Smooth muscle cell (in vitro differentiated cells): ENCODE measurements around the gene B3GNT3. TPM values are rescaled to one million over a fixed set of nuclear protein-coding genes. Genes with fewer than 3 reads are reported as not detected.

ENCODE experiments used
- DNase-seq: peaks from one replicate; lab custom pipeline; 2025; ENCODE audit not compliant: unreplicated experiment; lab: John Stamatoyannopoulos, UW
- H2AFZ ChIP-seq: fragments of 200-600 bp; sonication (generic); 2 replicates; pipeline ENCODE4 v1.6.0; 2016; ENCODE audit warnings: antibody characterized with exemption, low read depth, mild to moderate bottlenecking
- H3F3A ChIP-seq: fragments of 200-600 bp; sonication (generic); 2 replicates; pipeline ENCODE4 v1.6.0; 2017; ENCODE audit warnings: antibody characterized with exemption, low read depth
- H3K27ac ChIP-seq: fragments of 200-600 bp; sonication (generic); 2 replicates; pipeline ENCODE4 v1.5.1; 2016; ENCODE audit warnings: low read depth, mild to moderate bottlenecking
- H3K27me3 ChIP-seq: fragments of 200-600 bp; sonication (generic); 2 replicates; pipeline ENCODE4 v1.6.1; 2016; ENCODE audit warnings: low read depth, mild to moderate bottlenecking
- H3K36me3 ChIP-seq: fragments of 200-600 bp; sonication (generic); 2 replicates; pipeline ENCODE4 v1.5.1; 2016; ENCODE audit warnings: low read depth
- H3K4me1 ChIP-seq: fragments of 200-600 bp; sonication (generic); 2 replicates; pipeline ENCODE4 v1.5.1; 2016; ENCODE audit warnings: low read depth
- H3K4me2 ChIP-seq: fragments of 200-600 bp; sonication (generic); 2 replicates; pipeline ENCODE4 v1.6.0; 2016; ENCODE audit warnings: mild to moderate bottlenecking
- H3K4me3 ChIP-seq: fragments of 200-600 bp; sonication (generic); 2 replicates; pipeline ENCODE4 v1.5.1; 2016; ENCODE audit warnings: mild to moderate bottlenecking
- H3K79me2 ChIP-seq: fragments of 200-600 bp; sonication (generic); 2 replicates; pipeline ENCODE4 v1.6.0; 2016; ENCODE audit warnings: low read depth, mild to moderate bottlenecking
- H3K9ac ChIP-seq: fragments of 200-600 bp; sonication (generic); 2 replicates; pipeline ENCODE4 v1.6.0; 2016; ENCODE audit warnings: low read depth
- H3K9me3 ChIP-seq: fragments of 200-600 bp; sonication (generic); replicated peaks from 2 replicates; pipeline ENCODE4 v1.5.1; 2016; ENCODE audit warnings: low read depth
- H4K20me1 ChIP-seq: fragments of 200-600 bp; sonication (generic); 2 replicates; pipeline ENCODE4 v1.6.0; 2016; ENCODE audit warnings: low read depth
- WGBS: methylation state at CpG from one replicate; pipeline ENCODE4 v1.1.7; 2016; ENCODE audit warnings: low lambda C conversion rate; 5-methylcytosine and 5-hydroxymethylcytosine counted together
- polyA plus RNA-seq: library from polyadenylated mRNA; unstranded; fragments of >200 nt; fragmentation: Nextera tagmentation; extraction: Ambion mirVana; gene quantifications from 2 replicates; pipeline ENCODE4 v1.2.1, GENCODE V29; 2016
- total RNA-seq: library from RNA; depleted of rRNA; stranded (reverse); fragments of >200 nt; gene quantifications from 2 replicates; pipeline ENCODE4 v1.2.3, GENCODE V29; 2014
- TF ChIP-seq, protein P1 (sequence below): fragments of 200-600 bp; sonication (generic); IDR thresholded peaks from 2 replicates; pipeline ENCODE4 v1.5.1; 2017; ENCODE audit warnings: borderline replicate concordance, mild to moderate bottlenecking, antibody characterized with exemption; ENCODE audit not compliant: insufficient read depth, poor library complexity, severe bottlenecking

Gene B3GNT3
- total and polyA plus RNA-seq, 2 experiments from 2014 or later, result 2.8 TPM; not detected in 1

DNA sequence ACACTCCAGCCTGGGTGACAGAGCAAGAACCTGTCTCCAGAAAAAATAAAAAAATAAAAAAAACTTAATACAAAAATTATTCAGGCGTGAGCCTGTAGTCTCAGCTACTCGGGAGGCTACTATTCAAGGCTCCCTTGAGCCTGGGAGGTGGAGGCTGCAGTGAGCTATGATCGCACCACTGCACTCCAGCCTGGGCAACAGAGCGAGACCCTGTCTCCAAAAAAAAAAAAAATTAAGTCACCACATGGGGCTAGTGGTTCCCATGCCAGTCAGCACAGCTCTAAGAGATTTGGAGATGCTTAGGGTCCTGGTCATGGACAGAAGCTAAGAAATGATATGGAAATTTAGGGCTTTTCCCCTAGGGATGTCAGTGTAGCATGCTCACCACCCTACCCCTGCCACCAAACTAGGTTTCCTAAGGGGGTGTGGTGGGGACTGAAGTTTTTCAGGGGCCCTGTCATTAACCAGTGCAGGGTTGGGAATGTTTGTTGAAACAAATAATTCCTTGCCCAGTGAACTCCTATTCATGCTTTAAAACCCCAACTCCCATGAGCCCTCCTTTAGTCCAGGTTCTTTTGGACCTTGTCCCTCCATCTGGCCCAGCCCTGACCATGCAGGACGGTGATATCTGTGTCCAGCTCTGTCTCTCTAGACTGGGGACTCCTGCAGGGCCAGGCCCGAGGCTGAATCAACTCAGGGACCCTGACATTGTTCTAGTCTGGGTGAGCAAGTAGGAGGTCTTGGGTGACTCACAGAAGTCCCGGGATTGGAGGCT is 41.9 kb upstream of the B3GNT3 start:
- no peak overlapping the region for H3K4me2 ChIP-seq
- DNase-seq, result no peak

DNA sequence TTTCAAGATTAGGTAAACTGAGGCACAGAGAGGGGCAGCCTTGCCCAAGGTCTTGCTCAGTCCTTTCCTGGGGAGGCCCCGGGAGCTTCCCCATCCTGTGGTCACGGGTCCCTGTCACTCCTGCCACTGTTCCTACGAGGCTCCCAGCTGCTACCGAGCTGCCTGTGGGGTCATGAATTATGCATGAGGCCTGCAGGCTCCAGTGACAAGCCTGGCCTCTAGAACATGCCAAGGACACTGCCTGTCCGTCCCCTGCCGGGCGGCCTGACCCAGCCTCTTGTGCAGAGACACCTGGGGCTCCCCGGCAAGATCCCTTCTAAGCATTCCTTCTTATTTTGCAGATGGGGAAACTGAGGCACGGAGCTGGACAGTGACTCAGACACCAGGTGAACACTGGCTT is 41.0 kb upstream of the B3GNT3 start:
- WGBS, result 67% methylated on average over 9 of the region's 9 CpGs
- no peaks in the 10 kb centered on the region for H3K9me3 ChIP-seq
- H3F3A ChIP-seq, result no peaks in the 10 kb centered on the region
- no peak overlapping the region for H2AFZ ChIP-seq
- H4K20me1 ChIP-seq, result no peaks in the 10 kb centered on the region
- H3K4me2 ChIP-seq, result no peak overlapping the region
- peaks cover 7% of the 10 kb centered on the region for H3K4me1 ChIP-seq
- H3K27ac ChIP-seq, result no peak overlapping the region
- TF ChIP-seq, protein P1, sequence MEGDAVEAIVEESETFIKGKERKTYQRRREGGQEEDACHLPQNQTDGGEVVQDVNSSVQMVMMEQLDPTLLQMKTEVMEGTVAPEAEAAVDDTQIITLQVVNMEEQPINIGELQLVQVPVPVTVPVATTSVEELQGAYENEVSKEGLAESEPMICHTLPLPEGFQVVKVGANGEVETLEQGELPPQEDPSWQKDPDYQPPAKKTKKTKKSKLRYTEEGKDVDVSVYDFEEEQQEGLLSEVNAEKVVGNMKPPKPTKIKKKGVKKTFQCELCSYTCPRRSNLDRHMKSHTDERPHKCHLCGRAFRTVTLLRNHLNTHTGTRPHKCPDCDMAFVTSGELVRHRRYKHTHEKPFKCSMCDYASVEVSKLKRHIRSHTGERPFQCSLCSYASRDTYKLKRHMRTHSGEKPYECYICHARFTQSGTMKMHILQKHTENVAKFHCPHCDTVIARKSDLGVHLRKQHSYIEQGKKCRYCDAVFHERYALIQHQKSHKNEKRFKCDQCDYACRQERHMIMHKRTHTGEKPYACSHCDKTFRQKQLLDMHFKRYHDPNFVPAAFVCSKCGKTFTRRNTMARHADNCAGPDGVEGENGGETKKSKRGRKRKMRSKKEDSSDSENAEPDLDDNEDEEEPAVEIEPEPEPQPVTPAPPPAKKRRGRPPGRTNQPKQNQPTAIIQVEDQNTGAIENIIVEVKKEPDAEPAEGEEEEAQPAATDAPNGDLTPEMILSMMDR, result no peak
- no peak overlapping the region for H3K9ac ChIP-seq
- H3K79me2 ChIP-seq, result no peaks in the 10 kb centered on the region
- no peaks in the 10 kb centered on the region for H3K36me3 ChIP-seq
- H3K4me3 ChIP-seq, result no peak overlapping the region
- no peak for DNase-seq
- no peaks in the 10 kb centered on the region for H3K27me3 ChIP-seq

More for the DNA sequence above, 41.9 kb upstream of the B3GNT3 start:
- 89% methylated on average over 7 of the region's 7 CpGs for WGBS
- Histone ChIP-seq H3K4me3 (no peak overlapping the region), H4K20me1 (no peaks in the 10 kb centered on the region), H3K27me3 (no peaks in the 10 kb centered on the region), H2AFZ (no peak overlapping the region), H3K9me3 (no peaks in the 10 kb centered on the region), H3K27ac (no peak overlapping the region), H3K9ac (no peak overlapping the region), H3K4me1 (peaks cover 7% of the 10 kb centered on the region), H3K79me2 (no peaks in the 10 kb centered on the region), H3K36me3 (no peaks in the 10 kb centered on the region), H3F3A (no peaks in the 10 kb centered on the region)
- TF ChIP-seq, protein P1, result no peak

DNA sequence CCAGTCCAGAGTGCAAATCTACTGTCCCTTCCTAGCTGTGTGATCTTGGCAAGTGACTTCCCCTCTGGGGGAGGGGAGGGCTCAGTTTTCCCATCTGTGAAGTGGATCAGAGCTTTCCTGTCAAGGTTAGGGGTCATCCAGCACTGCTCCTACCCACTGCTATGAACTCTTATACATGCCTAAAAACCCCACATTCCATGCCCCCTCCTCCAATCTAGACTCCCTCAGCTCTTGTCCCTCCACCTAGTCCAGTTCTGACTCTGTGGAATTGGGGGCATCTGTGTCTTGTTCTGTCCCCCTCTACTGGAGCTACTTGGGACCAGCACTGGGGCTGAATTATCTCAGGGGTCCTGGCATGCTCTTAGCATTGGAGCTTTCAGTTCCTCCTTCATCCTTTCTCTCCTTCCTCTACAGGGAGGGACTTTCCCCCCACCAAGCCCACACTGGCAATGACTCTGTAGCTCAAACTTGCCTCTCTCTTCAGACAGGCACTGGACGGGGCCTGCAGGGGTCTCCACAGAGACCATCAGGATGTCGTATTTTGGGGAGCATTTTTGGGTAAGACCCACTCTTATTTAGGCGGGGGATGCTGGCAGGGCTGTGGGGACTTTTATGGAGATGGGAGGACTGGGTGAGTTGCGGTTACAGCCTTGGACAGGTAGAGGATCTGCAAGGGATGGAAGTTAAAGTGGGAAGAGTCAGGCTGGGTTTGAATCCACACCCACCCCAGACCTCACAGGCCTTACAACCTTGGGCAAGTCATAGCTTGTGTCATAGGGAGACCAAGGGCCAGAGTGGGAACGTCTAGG is 40.1 kb upstream of the B3GNT3 start:
- H3K9me3 ChIP-seq, result no peaks in the 10 kb centered on the region
- H3K4me3 ChIP-seq, result no peak overlapping the region
- no peaks in the 10 kb centered on the region for H3K27me3 ChIP-seq
- H3F3A ChIP-seq, result no peaks in the 10 kb centered on the region
- 75% methylated on average over 5 of the region's 5 CpGs for WGBS
- no peak overlapping the region for H3K27ac ChIP-seq
- no peaks in the 10 kb centered on the region for H4K20me1 ChIP-seq
- no peak for DNase-seq
- no peaks in the 10 kb centered on the region for H3K36me3 ChIP-seq
- no peaks in the 10 kb centered on the region for H3K79me2 ChIP-seq
- H3K4me2 ChIP-seq, result no peak overlapping the region
- H3K9ac ChIP-seq, result no peak overlapping the region
- H2AFZ ChIP-seq, result no peak overlapping the region
- TF ChIP-seq, protein P1, result no peak
- peaks cover 7% of the 10 kb centered on the region for H3K4me1 ChIP-seq
